ENCODE measurements around the gene CAMTA1.

GRCh38 chr1:6918925-6919511 lies 133.8 kb downstream of the CAMTA1 start:
- TF ChIP-seq CTCF (optimal IDR thresholded peaks at IDR 0.05 in 1 of 3, IDR thresholded peaks at IDR 0.05 in 1 of 3, conservative IDR thresholded peaks at IDR 0.05 in 1 of 3; ENCODE audit: extremely low read depth in 1 of 3, insufficient read depth in 2 of 3, low read length in 3 of 3) (peak in 2 of 3 experiments; percentile 7 to 30), EZH2 (IDR thresholded peaks at IDR 0.05; ENCODE audit: low read length) (no peak)

Data from keratinocyte (primary cell).